Fibroblast of skin of right quadriceps (primary cell): Measurements from ENCODE around the gene GRIN2A.
A peak's percentile ranks its signal among the peaks of the same experiment; 100 is the strongest.

Source experiments
- DNase-seq: peaks from one replicate; pipeline ENCODE4 v3.0.0-alpha.2; 2013

GRIN2A gene

DNA sequence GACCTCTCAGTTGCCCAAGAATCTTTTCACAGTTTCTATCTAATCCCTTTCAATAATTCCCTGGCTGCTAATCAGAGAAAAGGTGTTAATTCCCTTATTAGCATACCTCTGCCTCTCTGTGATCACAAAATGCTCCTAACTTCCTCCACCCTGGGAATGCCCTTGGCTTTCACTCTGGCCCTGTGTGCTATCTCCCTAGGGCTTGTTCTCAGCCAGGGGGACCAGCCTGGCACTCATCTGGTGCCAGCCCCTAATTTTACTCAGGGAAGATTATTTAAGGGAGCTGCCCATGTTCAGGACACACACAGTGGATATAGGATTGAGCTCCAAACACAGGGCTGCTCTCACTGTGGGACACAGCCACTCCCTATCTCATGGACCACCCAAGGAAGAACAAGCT, 225.2 kb downstream of the GRIN2A start:
- DNase-seq, result no peak

DNA sequence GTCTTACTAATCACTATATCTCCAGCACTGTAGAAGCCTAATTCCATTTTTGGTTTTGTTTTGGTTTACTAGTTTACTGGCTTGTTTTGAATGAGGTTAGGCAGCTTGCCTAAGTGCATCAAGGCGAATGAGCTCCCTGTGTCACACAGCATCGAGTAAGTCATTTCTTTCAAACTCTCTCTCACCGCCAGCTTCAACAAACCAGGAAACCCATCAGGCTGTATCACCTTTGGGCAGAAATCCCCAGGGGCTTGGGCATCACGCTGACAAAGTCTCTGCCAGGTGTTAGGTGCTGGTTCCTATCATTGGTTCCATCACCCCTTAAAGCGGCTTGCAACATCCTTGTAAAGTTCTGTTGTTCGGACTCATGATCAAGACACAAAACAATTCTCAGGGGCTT, 226.6 kb downstream of the GRIN2A start:
- DNase-seq, result no peak

DNA sequence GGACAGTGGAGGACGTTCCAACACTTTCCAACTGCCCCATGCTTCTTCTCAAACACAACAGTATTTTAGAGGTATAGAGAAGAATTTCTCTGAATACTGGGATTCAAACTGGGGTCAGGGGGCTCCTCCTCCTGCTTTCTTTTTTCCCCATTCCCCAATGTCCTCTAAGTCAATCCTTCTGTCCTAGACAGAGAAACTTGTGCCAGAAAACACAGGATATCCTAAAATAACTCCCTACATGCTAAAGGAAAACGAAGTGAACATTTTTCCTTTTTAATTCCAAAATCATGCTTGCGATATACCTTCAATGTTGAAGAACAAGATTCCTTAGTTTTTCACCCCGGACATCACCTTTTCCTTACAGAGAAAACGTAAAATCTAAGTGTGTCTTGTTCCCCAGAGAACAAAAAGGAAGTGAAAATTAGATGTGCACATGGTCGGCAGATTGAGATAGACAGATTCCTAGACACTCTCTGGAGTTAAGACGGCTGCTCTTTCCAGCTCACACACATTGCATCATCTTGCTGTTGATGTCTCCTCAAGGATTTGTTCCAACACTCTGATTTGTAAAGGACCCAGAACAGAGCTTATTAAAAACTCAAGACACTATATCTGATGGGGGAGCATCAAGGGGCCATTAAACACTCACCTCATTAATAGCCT, 228.2 kb downstream of the GRIN2A start:
- no peak for DNase-seq

DNA sequence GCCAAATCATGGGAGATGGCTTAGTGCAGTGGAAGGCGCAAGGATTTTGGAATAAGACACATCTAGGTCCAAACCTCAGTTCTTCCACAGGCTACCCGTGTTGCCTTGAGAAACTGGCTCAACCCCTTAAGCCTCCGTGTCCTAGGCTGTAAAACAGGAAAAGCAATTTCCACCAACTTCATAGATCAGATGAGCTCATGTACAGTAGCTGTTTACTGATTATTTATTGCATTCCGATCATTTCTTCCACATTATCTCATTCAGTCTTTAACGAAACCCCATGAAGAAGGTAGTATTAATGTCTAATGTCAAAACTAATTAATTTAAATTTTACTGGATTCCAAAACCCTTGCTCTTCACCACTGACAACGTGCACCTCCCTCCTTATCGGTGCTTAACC, 231.6 kb downstream of the GRIN2A start:
- peak; percentile 25 for DNase-seq

DNA sequence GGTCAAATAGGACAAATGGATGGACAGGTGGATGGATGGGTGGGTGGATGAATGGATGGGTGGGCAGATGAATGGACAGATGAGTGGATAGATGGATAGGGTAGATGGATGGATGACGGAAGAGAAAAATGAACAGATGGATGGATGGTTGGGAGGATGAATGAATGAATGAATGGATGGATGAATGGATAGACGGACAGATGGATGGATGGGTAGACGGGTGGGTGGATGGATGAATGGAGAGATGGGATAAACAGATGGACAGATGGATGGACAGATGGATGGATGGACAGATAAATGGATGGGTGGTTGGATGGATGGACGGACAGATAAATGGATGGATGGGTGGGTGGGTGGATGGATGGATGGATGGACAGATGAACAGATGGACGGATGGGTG, 232.8 kb downstream of the GRIN2A start:
- no peak for DNase-seq

DNA sequence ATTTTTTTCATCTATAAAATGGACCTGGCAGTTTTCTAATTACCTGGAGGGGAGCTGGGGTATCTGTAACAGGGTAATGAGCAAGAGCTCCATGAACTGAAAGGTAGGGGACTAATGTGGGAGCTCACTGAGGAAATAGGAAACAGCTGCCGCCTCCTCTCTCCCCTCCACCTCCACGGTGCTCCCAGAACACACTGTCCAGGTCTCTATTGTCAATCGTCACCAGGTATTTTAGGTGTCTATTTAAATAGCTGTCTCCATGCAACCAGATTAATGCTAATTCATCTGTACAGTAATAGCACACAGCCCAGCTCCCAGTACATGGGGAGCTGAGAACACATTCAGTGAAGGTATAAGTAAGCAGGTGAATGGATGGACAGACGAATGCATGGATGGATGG, 233.3 kb downstream of the GRIN2A start:
- no peak for DNase-seq

DNA sequence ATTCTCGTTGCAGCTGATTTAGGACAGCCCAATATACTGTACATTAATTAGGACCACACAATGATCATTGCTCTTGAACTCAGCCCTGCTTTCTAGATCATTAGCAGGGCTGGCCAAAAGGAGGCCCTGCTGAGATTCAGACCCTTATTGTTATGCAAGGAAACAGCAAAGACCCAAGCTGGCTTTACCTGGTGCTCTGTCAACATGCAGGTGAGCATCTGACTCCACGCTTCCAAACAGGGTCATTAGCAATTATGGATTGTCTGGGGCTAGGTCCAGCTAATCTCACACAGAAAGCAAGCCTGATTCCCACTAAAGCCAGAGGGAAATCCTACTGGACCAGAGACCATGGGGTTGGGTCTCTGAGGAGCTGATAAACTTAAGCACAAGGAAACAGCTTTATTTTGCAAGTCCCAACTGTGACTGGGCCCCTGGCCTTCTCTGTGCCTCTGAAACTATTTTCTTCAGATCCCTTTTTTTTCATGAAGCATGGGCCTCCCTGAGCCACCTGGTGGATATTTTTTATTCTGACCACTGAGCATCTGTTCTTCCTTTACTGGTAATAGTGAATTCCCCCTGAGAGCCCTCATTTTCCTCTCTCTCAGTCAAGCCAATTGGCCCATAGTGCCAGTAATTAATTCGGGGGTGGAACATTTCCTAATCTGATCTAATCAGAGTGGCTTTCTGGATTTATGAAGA, 236.1 kb downstream of the GRIN2A start:
- no peak for DNase-seq

DNA sequence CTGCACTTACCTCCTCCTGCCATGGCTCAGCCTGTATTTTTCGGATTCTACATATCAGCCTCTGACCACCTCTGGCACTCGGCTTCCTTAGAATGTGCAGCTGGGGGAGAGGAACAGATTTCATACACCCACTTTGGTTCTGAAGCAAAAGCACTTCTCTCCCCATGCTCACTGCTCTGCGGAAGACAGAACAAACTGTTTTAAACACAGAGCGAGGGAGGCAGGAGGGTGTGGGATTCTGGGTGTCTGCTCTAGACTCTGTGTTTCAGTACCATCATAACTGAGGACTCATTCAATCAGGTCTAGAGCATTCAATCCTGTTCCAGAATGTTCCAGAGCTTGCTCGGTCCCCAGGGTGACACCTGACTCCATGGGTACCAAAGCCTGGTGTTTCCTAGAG, 239.1 kb downstream of the GRIN2A start:
- DNase-seq, result no peak

DNA sequence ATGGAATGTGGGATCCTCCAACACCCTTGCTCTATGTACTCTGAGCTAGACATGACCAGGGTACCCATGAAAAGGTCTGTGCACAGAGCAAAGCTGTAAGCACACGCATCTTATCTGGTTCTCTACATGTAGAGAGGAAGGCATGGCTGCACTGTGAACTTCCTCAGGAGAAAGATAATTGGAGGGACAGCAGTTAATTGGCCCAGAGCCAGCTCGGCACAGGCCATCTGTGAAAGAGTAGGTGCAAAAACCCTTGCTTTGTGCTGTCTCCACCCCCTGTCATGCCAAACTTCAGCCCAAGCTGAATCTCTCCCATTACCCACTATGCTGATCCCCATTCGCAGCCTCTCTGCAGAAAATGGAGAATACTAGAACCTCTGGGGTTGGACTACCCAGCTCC, 241.0 kb downstream of the GRIN2A start:
- no peak for DNase-seq

DNA sequence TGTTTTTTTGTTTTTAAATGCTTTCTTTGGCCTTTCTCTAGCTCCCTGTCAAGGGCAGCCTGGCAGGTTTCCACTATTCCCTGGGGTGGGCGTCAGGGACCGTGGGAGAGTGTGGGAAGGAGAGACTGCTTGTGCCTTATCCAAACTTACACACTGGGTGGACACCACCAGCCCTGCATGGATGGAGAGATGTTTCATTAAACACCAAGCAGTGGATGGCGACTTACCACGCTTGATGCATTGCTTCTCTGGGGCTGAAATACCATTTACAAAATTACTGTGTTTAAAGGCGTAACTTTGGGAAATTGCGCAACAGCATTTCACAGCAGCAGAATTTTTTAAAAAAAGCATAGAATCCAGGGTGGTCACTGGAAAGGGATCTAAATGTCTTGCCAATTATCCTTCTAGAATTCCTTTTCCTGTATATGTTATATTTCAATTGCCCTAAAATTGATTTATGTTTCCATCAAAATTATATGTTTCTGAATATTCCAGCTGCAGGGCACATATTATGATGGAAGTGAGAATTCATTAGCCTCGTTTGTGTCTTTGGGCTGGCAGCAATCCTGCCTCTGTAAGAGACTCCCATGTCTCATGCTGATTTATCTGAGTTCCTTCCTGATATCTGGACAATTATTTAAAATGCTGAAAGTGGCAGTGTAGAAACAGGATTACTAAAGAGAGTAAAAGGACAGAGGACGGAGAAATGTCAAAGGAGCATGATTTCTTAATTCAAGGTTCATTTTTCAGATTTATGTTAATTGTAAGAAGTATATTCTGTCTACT, 247.3 kb downstream of the GRIN2A start:
- DNase-seq, result peak; percentile 9

DNA sequence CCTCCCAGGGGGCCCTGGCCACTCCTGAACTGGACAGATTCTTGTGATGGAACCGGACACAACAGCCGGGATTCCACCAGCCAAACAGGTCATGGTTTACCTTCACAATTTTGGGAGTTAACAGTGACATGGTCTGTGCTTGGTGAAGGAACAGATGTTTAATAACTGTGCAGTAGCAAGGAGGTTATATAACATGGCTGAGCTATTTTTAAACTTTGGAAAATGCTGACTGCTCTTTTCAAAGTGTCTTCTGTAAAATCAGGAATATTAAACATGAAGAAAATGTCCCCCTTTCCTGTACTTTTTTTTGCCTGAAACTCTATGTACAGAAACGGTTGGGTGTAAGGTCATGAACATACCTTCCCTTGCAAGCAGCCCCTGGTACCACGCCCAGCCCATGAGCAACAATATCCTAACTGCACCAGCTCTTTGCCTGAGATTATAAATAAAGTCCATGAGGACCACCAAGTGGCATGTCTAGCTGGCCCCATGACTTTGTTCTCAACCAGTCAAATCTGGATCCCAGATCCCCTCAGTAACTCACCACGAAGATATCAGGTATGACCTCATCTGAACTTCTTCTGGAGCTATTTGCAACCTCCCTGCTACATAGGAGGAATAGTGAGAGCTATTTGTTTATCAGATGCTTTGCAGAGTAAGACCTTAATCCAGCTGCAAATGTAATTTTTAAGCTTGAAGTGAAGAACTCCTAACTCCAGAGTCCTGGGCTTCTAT, 249.1 kb downstream of the GRIN2A start:
- no peak for DNase-seq

DNA sequence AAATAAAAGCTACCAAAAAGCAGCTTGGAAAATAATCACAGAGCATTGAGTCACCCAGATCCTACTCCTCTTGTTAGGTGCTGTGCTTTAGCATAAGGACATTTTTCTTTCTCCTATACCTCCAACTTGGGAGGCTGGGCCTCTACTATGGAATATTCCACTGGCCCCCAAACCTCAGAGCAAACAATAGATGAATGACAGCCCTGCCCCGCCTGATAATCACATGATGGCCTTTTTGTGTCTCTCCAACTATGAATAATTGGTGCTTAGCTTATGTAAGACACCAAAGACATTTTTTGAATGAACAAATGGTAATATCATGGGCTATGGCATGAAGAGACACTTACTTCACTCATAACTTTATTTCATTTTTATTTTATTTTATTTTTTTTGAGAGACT, 250.2 kb downstream of the GRIN2A start:
- no peak for DNase-seq

DNA sequence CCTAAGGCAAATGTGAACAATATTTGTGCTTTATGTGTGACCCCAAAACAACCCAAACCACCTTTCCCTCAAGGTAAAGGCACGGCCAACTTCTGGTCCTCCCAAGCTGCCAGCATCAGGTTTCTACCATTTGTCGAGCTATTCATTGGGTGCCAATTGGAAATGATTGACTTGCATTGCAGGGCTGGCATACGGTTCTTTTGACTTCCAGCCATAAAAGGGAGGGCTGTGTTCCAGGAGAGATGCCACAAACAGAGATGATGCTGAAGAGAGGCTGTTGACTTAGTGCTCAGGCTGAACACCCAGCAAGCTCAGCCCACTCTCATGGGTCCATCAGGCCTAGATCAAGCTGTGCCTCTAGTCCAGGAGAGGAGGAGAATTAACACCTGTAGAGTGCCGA, 252.4 kb downstream of the GRIN2A start:
- DNase-seq, result no peak

DNA sequence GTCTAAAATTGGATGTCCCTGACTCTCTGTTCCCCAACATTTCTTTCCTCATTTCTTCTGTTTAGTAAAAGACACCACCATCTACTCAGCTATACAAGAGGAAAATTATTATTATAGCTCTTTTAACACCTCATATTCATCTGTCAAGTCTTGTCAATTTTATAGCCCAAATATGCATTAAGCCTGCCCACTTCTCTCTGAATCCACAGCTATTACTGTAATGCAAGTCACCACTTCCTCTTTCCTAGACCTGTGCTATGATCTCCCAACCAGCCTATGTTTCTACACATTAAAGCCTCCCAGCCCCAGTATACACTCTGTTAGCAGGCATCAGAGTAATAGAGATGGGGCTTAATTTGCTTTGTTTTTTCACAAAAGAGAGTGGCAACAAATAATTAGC, 252.9 kb downstream of the GRIN2A start:
- no peak for DNase-seq

DNA sequence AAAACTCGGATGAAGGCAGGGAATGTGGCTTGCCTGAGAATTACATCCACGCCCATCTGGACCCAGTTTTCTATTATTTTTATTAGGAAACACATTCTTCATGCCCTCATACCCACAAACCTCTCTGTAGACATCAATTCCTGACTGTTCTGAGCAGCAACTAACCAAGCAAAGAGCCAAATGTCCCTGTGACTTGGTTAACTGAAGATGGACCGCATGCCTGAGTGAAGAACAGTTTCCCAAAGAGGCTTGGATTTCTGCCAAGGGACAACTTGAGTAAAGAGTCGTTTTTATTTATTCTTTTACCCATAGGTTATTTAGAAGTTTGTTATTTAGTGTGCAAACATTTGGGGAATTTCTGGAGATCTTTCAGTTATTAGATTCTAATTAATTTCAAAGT, 259.8 kb downstream of the GRIN2A start:
- DNase-seq, result peak; percentile 9

DNA sequence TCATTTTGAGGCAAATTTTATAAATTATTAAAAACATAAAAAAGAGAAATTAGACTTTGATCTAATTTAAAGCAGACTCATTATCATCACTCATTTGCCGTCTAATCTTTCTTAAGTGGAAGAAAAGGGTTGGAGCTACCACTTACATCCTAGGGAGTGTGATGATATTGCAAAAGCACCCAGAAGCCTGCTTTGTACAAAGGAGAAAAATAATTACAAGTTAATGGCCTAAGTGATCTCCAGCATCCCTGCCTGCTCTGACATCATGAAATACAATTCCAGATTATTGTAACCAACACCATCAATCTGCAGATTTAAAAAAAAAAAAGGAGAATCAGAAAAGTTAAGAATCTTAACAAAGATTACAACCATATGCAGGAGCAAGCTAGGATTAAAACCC, 260.2 kb downstream of the GRIN2A start:
- no peak for DNase-seq

DNA sequence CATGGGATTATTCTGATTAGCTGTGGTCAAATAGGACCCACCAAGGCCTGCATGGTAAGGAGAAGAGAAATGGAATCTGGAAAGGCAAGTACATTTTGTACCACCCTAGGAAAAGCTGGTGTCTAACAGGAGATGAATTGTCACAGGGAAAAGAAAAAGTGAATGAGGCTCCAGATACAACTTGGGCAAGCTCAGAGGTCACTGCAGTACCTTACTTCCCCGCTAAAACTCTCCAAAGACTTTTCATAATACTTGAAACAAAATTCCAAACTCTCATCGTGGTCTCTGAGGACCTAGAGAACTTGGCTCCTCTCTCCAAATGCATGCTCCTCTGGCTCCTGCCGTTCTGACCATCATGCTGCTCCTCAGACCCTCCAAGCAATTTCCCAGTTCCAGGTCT, 262.8 kb downstream of the GRIN2A start:
- DNase-seq, result no peak

DNA sequence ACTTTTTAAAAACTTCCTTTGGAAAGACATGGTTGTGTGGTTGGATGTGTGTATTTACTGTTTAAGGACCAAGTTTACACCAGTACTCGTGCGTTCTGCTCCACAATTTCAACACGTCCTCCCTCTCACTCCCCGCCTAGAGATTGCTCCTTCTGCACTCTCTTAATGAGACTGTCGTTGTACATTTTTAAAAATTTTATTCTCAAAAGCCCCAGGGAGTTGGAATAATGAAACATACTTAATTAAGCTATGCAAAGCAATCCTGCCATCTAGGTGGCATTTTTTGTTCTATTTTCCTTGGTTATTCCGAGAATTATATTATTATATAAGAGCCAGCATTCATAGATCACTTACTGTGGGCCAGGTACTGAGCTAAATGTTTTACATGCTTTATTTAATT, 264.5 kb downstream of the GRIN2A start:
- DNase-seq, result no peak

DNA sequence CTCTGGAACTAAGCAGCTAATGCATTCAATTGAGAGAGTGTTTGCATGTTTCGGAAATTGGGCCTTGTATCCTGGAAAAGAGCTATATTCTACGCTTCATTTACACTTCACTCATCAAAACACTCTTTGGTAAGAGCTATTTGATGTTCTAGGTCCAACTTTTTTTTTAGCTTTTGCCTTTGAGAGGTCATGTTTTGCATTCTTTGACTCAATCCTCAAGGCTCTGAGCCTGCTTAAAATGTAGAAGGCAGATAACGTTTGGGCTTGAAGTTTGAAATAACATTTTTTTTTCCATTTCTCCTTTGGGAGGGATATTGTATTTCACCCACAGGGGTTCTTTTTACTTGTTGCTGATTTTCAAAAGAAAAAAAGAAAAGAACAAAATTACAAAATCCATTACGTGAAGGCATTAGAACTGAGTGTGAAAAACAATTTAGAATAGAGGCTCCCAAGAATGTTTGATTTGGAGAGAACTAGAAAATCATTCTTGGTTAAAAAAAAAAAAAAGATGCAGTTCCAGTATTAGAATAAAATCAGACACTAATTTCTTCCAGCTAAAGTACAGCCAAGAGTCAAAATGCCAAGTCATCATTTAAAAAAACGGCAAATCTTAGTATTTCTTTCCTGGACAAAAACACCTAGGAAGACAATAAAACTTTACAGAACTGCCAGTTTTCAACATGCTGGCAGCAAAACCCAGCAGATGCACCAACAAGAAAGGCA, 268.5 kb downstream of the GRIN2A start:
- DNase-seq, result no peak

DNA sequence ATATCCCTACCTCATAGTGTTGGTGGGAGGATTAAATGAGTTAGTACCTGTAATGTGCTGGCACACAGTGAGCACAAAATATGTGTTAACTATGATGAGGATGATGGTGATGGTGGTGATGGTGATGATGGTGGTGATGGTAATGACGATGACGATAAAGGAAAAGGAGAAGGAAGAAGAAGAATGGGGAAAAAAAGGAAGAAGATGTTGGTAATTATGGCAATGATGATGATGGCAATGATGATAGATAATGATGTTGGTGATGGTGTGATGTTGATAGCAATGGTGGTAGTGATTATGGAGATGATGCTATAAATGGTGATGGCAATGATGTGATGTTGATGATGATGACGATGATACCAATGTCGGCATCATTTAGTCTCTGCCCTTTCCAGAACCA, 270.2 kb downstream of the GRIN2A start:
- no peak for DNase-seq

DNA sequence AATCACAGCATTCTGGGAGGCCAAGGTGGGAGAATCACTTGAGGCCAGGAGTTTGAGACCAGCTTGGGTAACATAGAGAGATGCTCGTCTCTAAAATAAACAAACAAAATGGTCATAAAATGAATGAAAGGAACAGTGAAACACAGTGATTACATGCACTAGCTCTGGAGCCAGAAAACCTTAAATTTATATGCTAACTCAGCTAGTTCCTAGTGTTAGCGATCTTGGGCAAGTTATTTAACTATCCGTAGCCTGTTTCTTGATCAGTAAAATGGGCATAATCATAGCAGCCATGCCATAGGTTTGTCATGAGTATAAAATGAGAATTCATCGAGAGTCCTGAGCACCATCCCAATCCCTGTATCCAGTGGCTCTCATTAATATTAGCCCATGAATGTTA, 271.0 kb downstream of the GRIN2A start:
- DNase-seq, result no peak

DNA sequence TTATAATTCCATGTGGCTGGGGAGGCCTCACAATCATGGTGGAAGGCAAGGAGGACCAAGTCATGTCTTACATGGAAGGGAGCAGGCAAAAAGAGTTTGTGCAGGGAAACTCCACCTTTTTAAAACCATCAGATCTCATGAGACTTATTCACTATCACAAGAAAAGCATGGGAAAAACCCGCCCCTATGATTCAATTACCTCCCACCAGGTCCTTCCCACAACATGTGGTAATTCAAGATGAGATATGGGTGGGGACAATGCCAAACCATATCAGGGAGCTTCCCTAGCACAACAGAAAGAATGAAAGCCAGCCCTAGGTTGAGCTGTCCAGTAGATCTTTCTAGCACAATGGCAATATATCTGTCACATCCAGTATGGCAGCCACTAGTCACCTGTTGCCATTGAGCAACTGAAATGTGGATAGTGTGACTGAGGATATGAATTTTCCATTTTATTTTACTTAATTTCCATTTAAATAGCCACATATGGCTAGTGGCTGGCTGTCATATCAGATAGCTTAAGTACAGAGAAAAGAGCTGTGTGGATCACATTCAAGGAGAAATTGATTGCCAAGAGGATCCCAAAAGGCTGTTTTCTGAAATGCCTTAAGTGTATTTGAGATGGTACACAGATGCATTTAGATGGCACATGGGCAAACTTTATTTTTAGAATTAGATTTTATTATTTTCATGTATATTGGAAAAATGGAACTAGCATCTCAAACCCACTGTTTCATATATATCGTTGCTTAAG, 273.0 kb downstream of the GRIN2A start:
- DNase-seq, result no peak
